ENCODE measurements around the gene SND1.
A peak's percentile ranks its signal among the peaks of the same experiment; 100 is the strongest.

The SND1 gene

GRCh38 chr7:127909424-127910152 is 257.6 kb downstream of the SND1 start:
- DNase-seq, result no peak

- no peak for DNase-seq
Observed at GRCh38 chr7:127910670-127911069, 258.7 kb downstream of the SND1 start.

DNA sequence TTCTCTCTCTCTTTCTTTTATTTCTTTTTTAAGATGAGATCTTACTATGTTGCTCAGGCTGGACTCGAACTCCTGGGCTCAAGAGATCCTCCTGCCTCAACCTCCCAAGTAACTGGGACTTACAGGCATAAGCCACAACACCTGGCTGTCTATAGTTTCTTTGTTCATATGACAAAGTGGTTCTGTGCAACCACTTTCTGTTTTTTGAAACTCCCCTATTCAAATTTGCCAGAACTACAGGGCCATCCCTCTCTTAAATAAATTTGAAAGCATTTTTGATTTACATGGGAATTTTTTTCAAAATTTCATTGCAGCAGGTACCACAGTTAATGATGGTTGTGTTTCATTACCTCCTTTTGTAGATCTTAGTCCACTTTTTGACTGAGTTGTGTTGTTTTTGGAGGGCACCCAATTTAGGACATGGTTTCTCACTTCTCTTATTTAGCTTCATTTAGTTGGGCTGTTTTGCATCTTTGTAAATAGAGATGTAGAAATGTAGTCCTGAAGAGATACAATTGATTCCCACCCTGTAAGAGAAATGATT is 260.0 kb downstream of the SND1 start:
- DNase-seq, result no peak

GRCh38 chr7:127912901-127913300 is 260.9 kb downstream of the SND1 start:
- no peak for DNase-seq

DNA sequence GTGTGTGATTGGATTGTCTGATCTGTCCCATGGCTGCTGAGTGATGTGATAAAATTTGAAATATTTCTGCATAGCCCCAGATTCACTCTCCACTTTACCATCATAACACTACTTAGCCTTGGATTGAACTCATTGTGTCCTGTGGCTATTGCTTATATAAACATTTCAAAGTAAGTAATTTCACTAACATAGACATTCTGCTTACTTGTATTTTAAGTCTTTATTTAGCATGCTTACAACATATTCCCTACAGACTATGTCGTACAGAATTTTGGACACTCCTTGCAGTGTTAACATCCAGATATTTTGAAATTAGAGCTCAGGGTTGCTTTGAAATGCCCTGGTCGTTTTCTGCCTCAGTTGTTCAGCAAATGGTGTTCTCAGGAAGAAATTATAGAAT is 261.7 kb downstream of the SND1 start:
- no peak for DNase-seq

GRCh38 chr7:127914693-127915092 is 262.7 kb downstream of the SND1 start:
- DNase-seq, result no peak

DNA sequence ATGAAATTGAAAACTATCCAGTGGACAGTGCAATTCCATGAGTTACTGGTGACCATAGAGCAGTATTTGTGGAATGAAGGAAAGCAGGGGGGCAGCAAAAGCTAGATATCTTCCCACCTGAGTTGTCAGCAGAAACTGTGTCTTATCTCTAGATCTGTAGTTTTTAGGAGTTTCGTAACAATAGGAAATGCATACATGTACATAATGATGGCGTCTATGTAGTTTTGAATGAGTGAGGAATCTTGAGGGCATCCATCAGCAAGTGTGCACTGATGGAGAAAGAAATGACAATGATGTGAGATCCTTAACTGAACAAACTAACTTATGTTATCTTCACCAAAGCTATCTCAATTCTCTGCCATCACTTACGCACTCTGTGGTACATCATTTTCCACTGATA is 264.7 kb downstream of the SND1 start:
- no peak for DNase-seq

GRCh38 chr7:127918130-127918529 is 266.1 kb downstream of the SND1 start:
- DNase-seq, result no peak

DNA sequence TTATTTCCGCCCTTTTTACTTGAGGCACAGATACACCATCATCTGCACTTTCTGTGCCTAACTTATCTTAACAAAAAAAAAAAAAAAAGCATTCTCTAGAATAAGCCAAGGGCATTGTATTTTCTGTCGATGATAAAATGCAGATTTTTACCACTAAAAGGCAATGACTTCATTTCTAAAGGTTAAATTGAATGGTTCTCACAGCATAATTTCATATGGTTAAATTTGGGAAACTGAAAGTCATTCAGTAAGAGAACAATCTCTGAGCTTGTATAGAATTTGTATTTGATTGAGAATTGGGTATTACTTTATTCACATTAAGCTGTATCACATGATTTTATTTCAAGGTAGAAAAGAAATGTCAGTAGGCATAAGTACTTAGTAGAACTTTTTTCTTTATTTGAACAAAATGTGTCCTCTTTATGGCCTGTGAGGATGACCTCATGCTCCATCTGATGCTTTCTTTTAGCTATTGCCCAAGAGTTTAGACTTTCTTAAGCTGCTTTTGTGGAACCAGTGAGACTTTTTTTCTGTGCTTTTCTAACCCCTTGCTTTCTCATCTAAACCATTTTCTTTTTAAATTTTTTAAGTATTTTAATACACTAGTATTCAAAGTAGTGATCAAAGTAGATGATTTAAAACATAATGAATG is 268.9 kb downstream of the SND1 start:
- peak; percentile 39 for DNase-seq

GRCh38 chr7:127922656-127923055 is 270.7 kb downstream of the SND1 start:
- DNase-seq, result no peak

GRCh38 chr7:127924874-127925273 is 272.9 kb downstream of the SND1 start:
- no peak for DNase-seq

GRCh38 chr7:127927348-127927696 is 275.3 kb downstream of the SND1 start:
- peak; percentile 64 for DNase-seq

- DNase-seq, result no peak
Observed at GRCh38 chr7:127928222-127928621, 276.2 kb downstream of the SND1 start.

DNA sequence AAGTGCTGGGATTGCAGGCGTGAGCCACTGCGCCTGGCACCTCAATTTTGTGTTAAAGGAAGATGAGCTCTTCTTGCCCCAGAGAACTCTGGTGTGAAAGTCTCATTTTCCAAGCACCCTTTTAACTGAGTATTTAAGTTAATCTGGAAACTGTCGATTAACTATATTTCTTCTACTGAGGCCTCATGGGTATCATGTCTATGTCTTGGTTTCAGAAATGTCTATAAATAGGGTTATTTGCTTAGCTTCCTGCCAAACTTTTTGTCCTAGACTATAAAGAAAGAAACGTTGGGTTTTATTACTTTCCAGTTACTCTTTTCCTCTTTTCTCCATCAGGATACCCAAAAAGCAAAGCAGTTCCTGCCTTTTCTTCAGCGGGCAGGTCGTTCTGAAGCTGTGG is 276.9 kb downstream of the SND1 start:
- no peak for DNase-seq

GRCh38 chr7:127930341-127931328 is 278.6 kb downstream of the SND1 start:
- no peak for DNase-seq

GRCh38 chr7:127932076-127932475 is 280.1 kb downstream of the SND1 start:
- no peak for DNase-seq

DNA sequence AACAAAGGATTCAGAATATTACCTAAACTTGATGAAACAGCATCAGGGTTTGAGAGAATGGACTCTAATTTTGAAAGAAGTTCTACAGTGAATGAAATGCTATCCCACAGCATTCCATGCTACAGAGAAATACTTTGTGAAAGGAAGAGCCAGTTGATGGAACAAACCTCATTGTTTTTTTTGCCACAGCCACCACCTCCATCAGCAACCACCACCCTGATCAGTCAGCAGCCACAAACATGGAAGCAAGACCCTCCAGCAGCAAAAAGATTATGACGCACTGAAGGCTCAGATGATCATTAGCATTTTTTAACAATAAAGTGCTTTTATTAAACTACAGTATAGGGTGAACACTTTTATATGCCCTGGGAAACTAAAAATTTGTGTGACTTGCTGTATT is 280.5 kb downstream of the SND1 start:
- DNase-seq, result peak; percentile 38

DNA sequence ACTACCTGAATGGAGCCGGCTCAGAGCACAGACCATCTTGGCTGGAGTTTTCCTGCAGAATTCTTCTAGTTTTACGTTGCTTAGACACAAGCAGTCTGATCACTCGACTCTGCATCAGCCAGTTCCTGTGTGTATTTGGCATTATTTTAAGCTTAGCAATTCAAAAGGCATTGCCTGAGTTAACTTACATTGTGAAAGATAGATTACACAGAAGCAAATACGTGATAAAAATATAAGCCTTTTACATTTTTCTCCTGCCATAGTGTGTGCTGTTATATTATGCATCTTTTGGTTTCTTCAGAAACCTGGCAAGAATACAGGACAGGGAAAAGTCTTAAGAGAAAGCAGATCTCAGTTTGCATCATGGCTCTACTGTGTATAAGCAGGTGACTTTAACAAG is 281.2 kb downstream of the SND1 start:
- peak; percentile 13 for DNase-seq

DNA sequence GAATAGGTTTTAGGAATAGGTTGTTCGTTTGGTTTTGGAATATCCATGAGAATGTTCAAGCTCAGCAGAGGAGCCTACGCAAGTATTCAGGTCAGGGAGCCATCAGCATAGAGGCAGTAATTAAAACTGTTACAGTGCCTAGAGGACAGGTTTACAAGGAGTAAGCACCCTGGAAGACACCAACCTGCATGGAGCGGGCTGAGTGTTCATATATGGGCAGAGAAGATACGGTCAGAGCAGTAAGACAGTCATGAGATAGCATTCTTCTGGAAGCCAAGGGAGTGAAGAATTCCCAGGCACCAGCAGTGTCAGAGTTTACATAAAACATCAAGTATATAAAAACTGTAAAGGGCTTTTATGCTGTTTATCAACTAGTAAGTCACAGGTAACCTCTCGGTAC is 282.7 kb downstream of the SND1 start:
- DNase-seq, result no peak

DNA sequence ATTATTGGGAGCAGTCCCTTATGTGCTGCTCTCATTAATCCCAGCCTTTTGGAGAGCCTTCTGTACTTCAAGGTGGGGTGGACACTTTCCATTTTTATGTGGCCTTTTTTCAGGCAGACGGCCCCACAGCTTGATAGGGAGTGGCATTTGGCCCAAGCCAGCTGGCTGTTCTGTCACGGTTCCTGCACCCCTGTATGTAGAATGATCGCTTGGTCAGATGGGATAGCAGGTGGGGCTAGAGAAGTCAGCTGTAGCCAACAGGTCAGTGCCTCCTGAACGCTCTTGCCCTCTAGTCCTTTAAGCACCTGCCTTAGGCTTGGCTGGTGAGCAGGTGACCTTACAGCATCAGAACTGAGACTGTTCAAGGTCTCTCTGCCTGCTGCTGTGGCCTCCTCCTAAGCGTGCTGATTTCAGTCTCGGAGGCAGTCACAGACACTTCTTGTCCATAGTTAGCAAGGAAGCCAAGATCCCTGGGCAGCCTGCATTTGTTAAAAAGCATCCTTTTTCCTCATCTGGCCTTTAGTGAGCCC is 283.9 kb downstream of the SND1 start:
- DNase-seq, result no peak

DNA sequence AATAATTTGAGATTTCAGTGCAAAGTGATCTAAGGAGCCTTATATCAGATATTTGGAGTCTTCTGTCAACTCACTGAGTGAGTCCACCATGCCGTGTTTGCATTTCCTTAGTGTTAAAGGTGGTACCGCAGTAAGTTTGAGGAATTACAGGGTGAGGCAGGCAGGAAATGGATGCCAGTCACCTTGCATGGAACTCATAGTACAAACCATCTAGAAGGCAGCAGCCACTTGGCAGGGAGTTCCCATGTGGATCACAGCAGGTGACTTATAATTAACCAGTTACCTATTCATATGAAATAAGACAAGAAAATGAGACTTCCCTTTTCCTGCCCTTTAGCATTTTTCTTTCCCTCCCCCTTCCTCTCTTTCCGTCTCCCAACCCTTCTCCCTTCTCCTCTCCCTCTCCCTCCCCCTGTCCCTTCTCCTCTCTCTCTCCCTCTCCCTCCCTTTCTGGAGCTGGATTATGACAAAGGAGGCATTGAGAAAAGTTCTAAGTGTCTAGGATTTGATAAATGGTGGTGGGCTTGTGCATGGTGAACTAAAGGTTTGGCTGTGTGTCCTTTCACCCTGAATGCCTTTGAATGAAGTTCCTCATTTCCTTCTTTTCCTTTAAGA is 285.2 kb downstream of the SND1 start:
- DNase-seq, result no peak

GRCh38 chr7:127938588-127938987 is 286.6 kb downstream of the SND1 start:
- DNase-seq, result peak; percentile 88
